GM12878 (cell line): ENCODE results near the gene PNPO. TPM values are rescaled to one million over a fixed set of nuclear protein-coding genes. Genes with fewer than 3 reads are reported as not detected.

Source experiments
- ATAC-seq: fragments of 200-7000 bp; cut with Tn5 transposase; 3 replicates; pipeline ENCODE4 v1.9.1; 2020; ENCODE audit warnings: mild to moderate bottlenecking, moderate library complexity
- BruUV-seq: library from RNA; stranded (reverse); fragments of 400-500 nt; replicated peaks from 2 replicates; lab custom pipeline; 2021; lab: Mats Ljungman, UMichigan
- CTCF ChIA-PET: fragments of 300-600 bp; sonication (Branson Sonifier 250); formaldehyde crosslinking; extraction: SDS; loops from one replicate; lab custom pipeline; 2021; ENCODE audit warnings: inconsistent platforms; lab: Yijun Ruan, JAX
- POLR2A ChIA-PET: fragments of 350-600 bp; formaldehyde crosslinking; extraction: SDS; loops from one replicate; lab custom pipeline; 2021; ENCODE audit warnings: inconsistent platforms; lab: Charles Lee
- RAD21 ChIA-PET: fragments of 300-600 bp; sonication (Branson Sonifier 250); formaldehyde crosslinking; loops from one replicate; lab custom pipeline; 2023; ENCODE audit warnings: antibody characterized with exemption; ENCODE audit not compliant: unreplicated experiment; lab: Charles Lee
- SMC1A ChIA-PET: fragments of 300-600 bp; sonication (Branson Sonifier 250); formaldehyde crosslinking; loops from one replicate; lab custom pipeline; 2023; ENCODE audit not compliant: unreplicated experiment, uncharacterized antibody; lab: Charles Lee
- DNase-seq: peaks from one replicate; pipeline ENCODE4 v3.0.0-alpha.2; 2011; ENCODE audit warnings: low read depth, low spot score
- FAIRE-seq: peaks from 3 replicates; lab custom pipeline; 2011; peaks lifted over from hg19 to GRCh38; lab: Jason Lieb, UNC
- H2AFZ ChIP-seq: 2 replicates; pipeline ENCODE4 v1.6.0; 2011; ENCODE audit warnings: low read depth, low read length, control low read depth; ENCODE audit not compliant: control insufficient read depth
- H3K27ac ChIP-seq: 2 replicates; pipeline ENCODE4 v1.5.1; 2011; ENCODE audit warnings: control low read depth; ENCODE audit not compliant: control insufficient read depth, insufficient read depth
- H3K27me3 ChIP-seq, 2 experiments: replicated peaks in 1 of 2; 2 replicates each; pipeline versions ENCODE4 v1.6.0 to v1.6.1; 2011; ENCODE audit warnings: low read length in 1 of 2; ENCODE audit not compliant: control insufficient read depth in 2 of 2, insufficient read depth in 2 of 2
- H3K36me3 ChIP-seq, 2 experiments: 2 replicates each; pipeline ENCODE4 v1.5.1; 2011; ENCODE audit warnings: low read length in 1 of 2; ENCODE audit not compliant: control insufficient read depth in 2 of 2, insufficient read depth in 2 of 2
- H3K4me1 ChIP-seq: 2 replicates; pipeline ENCODE4 v1.6.1; 2011; ENCODE audit warnings: mild to moderate bottlenecking, low read length, moderate library complexity, mixed read lengths; ENCODE audit not compliant: control insufficient read depth, insufficient read depth
- H3K4me2 ChIP-seq: 2 replicates; pipeline ENCODE4 v1.6.0; 2011; ENCODE audit warnings: control low read depth; ENCODE audit not compliant: control insufficient read depth, insufficient read depth
- H3K4me3 ChIP-seq: fragments of 200-600 bp; sonication (generic); 2 replicates; pipeline ENCODE4 v1.5.1; 2016
- H3K79me2 ChIP-seq: 2 replicates; pipeline ENCODE4 v1.6.0; 2011; ENCODE audit warnings: low read length; ENCODE audit not compliant: control insufficient read depth, insufficient read depth
- H3K9ac ChIP-seq: 2 replicates; pipeline ENCODE4 v1.8.0; 2011; ENCODE audit warnings: low read length, control low read depth, mixed read lengths; ENCODE audit not compliant: control insufficient read depth, insufficient read depth
- H3K9me3 ChIP-seq: replicated peaks from 3 replicates; pipeline ENCODE4 v1.5.1; 2011; ENCODE audit warnings: mild to moderate bottlenecking, low read length; ENCODE audit not compliant: control insufficient read depth, insufficient read depth
- H4K20me1 ChIP-seq: 2 replicates; pipeline ENCODE4 v1.6.0; 2011; ENCODE audit not compliant: control insufficient read depth, insufficient read depth
- CBX3 ChIP-seq: fragments of 200-600 bp; sonication (generic); IDR thresholded peaks from 2 replicates; pipeline ENCODE4 v1.6.1; 2016; ENCODE audit warnings: low read depth, borderline replicate concordance
- HDGF ChIP-seq: fragments of 450-650 bp; IDR thresholded peaks from 2 replicates; pipeline ENCODE4 v1.6.1; 2016; ENCODE audit warnings: antibody characterized with exemption
- NFYB ChIP-seq: IDR thresholded peaks from 2 replicates; pipeline ENCODE4 v1.6.1; 2011; ENCODE audit warnings: low read depth, mild to moderate bottlenecking, low read length, improper control_type of control experiment, moderate library complexity; ENCODE audit not compliant: insufficient read depth
- POU2F2 ChIP-seq: IDR thresholded peaks from 3 replicates; pipeline ENCODE4 v1.6.1; 2011; ENCODE audit warnings: low read depth, mild to moderate bottlenecking, low read length, borderline replicate concordance
- RCOR1 ChIP-seq: conservative IDR thresholded peaks from 2 replicates; pipeline ENCODE4 v1.6.1; 2012; ENCODE audit warnings: low read depth, low read length, improper control_type of control experiment
- SREBF1 ChIP-seq: IDR thresholded peaks from 2 replicates; pipeline ENCODE4 v1.6.1; 2012; ENCODE audit warnings: mild to moderate bottlenecking, low read length
- WRNIP1 ChIP-seq: IDR thresholded peaks from 2 replicates; pipeline ENCODE4 v1.6.1; 2011; ENCODE audit warnings: low read depth, low read length, improper control_type of control experiment, borderline replicate concordance
- ZNF622 ChIP-seq: fragments of 450-650 bp; IDR thresholded peaks from 2 replicates; pipeline ENCODE4 v1.6.1; 2017; ENCODE audit warnings: mild to moderate bottlenecking, inconsistent platforms
- WGBS: methylation state at CpG from one replicate; pipeline ENCODE4 v1.1.6; 2016; ENCODE audit warnings: low lambda C conversion rate; ENCODE audit not compliant: insufficient replicate concordance, insufficient coverage; ENCODE audit errors: missing lambda C conversion rate; 5-methylcytosine and 5-hydroxymethylcytosine counted together
- in situ Hi-C: fragments of 300-500 bp; cut with MboI; formaldehyde crosslinking; loops from 9 replicates; pipeline ENCODE4 v1.14.3; 2018; ENCODE audit warnings: mixed read lengths
- intact Hi-C: fragments of 100-400 bp; cut with micrococcal nuclease; formaldehyde crosslinking; loops from one replicate; pipeline ENCODE4 v1.14.2; 2022; ENCODE audit not compliant: unreplicated experiment
- polyA plus RNA-seq, 11 experiments: library from polyadenylated mRNA; depleted of rRNA in 4 of 11; unstranded in 6 of 11; stranded (reverse) in 5 of 11; fragments of >200 nt; fragmentation: Nextera tagmentation in 4 of 11; fragmentation: Illumina TruSeq in 1 of 11; extraction: Ambion mirVana in 4 of 11; extraction: Trizol in 1 of 11; gene quantifications; 1 replicate in 1 of 11; 2 replicates in 10 of 11; pipeline versions ENCODE4 v1.2.1 to v1.2.3, GENCODE V29; 2011 to 2016; ENCODE audit warnings: inconsistent platforms in 2 of 11, missing spikeins in 2 of 11, low read depth in 1 of 11
- total RNA-seq, 4 experiments: library from RNA; depleted of rRNA in 3 of 4; stranded (reverse); fragments of >200 nt in 3 of 4; fragmentation: Illumina TruSeq in 1 of 4; extraction: Trizol in 1 of 4; gene quantifications; 2 replicates each; pipeline versions ENCODE4 v1.2.1 to v1.2.3, GENCODE V29; 2013 to 2021

Gene PNPO
- total and polyA plus RNA-seq, 10 of the 15 experiments (the other 5 are each of a cell fraction or from before 2014, with no cell fraction given), result 13.9 to 52.6 (median 37.3) TPM

DNA sequence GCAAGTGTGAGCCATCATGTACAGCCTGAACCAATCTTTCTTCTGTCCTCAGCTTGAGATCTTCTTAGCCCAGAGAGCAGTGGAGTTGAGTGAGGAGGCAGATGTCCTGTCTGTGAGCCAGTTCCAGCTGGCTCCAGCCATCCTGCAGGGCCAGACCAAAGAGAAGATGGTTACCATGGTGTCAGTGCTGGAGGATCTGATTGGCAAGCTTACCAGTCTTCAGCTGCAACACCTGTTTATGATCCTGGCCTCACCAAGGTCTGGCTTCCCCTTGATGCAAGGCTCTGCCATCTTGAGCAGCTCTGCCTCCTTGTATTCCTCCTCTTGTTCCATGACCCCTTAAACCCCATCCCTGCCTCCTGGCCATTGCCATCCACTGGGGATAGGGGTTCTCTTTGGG, 39.2 kb downstream of the PNPO start:
- no peak overlapping the region for H3K27ac ChIP-seq
- in situ Hi-C loops (loop anchor here (5.0 kb wide), 1 partner anchor 37 kb away; no protein-coding TSS in a partner anchor), intact Hi-C loops (no loop called here)
- ChIA-PET POLR2A (no interaction called here), RAD21 (interaction anchor here (0.9 to 5.0 kb wide), 4 partner anchors 22 to 45 kb away, joined by 3 to 107 read pairs (median 3); no protein-coding TSS in a partner anchor), CTCF (interaction anchor here (0.7 to 12.3 kb wide), 4 partner anchors 10 to 36 kb away, joined by 3 to 454 read pairs (median 30); partner anchors contain the start of gene CDK5RAP3), SMC1A (interaction anchor here (1.1 to 17.2 kb wide), 3 partner anchors 9 to 37 kb away, joined by 3 to 332 read pairs (median 3); no protein-coding TSS in a partner anchor)
- DNase-seq (no peak), ATAC-seq (no peak), FAIRE-seq (no peak)
- H3K4me3 ChIP-seq, result no peak overlapping the region
- H3K4me1 ChIP-seq, result no peaks in the 10 kb centered on the region; the same call in 1 of the 2 replicates
- H3K4me2 ChIP-seq, result no peak overlapping the region
- peak; percentile 52; the same call in 1 of the 2 replicates for TF ChIP-seq NFYB
- no peak for TF ChIP-seq WRNIP1
- H3K9ac ChIP-seq, result no peak overlapping the region
- H2AFZ ChIP-seq, result no peak overlapping the region
- no peaks in the 10 kb centered on the region for H4K20me1 ChIP-seq
- H3K9me3 ChIP-seq, result no peaks in the 10 kb centered on the region
- no peaks in the 10 kb centered on the region for H3K27me3 ChIP-seq
- peaks cover 24 to 42% of the 10 kb centered on the region in 2 experiments for H3K36me3 ChIP-seq
- no TSS peak for BruUV-seq
- no peaks in the 10 kb centered on the region for H3K79me2 ChIP-seq

DNA sequence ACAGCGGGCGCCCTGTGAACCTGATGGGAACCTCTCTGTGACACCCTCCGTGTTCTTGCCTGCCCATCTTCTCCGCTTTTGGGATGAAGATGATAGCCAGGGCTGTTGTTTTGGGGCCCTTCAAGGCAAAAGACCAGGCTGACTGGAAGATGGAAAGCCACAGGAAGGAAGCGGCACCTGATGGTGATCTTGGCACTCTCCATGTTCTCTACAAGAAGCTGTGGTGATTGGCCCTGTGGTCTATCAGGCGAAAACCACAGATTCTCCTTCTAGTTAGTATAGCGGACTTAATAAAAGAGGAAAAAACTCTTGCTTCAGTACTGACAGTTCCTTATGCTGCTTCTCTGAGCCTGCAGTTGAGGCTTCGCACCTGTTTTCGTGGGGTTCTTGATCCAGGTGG, 40.1 kb downstream of the PNPO start:
- BruUV-seq, result no TSS peak
- in situ Hi-C loops (loop anchor here (5.0 kb wide), 1 partner anchor 36 kb away; no protein-coding TSS in a partner anchor), intact Hi-C loops (no loop called here)
- Histone ChIP-seq H3K27me3 (no peaks in the 10 kb centered on the region), H3K36me3 (peaks cover 19 to 42% of the 10 kb centered on the region in 2 experiments), H2AFZ (no peak overlapping the region), H3K79me2 (no peaks in the 10 kb centered on the region), H3K9me3 (no peaks in the 10 kb centered on the region), H3K27ac (no peak overlapping the region), H3K4me3 (no peak overlapping the region), H4K20me1 (no peaks in the 10 kb centered on the region), H3K4me2 (no peak overlapping the region), H3K4me1 (no peaks in the 10 kb centered on the region; the same call in 1 of the 2 replicates), H3K9ac (no peak overlapping the region)
- ATAC-seq, result no peak
- ChIA-PET RAD21 (interaction anchor here (0.6 to 5.0 kb wide), 4 partner anchors 31 to 44 kb away, joined by 3 to 107 read pairs (median 3); no protein-coding TSS in a partner anchor), POLR2A (no interaction called here), CTCF (interaction anchor here (1.9 to 12.3 kb wide), 4 partner anchors 11 to 35 kb away, joined by 4 to 454 read pairs (median 30); partner anchors contain the start of gene CDK5RAP3), SMC1A (interaction anchor here (1.4 to 17.2 kb wide), 3 partner anchors 26 to 36 kb away, joined by 3 to 332 read pairs (median 8); no protein-coding TSS in a partner anchor)
- no peak for TF ChIP-seq CBX3
- no peak for TF ChIP-seq SREBF1
- no peak for TF ChIP-seq POU2F2
- no peak for TF ChIP-seq ZNF622
- TF ChIP-seq HDGF, result no peak
- no peak for TF ChIP-seq RCOR1
- 99% methylated on average over 9 of the region's 9 CpGs for WGBS
- no peak for FAIRE-seq
- no peak for DNase-seq
